Keratinocyte (primary cell): ENCODE measurements around the gene FGF4. TPM values are rescaled to one million over a fixed set of nuclear protein-coding genes. Genes with fewer than 3 reads are reported as not detected.

Experiments used
- DNase-seq: peaks from one replicate; pipeline ENCODE4 v3.0.0-alpha.2; 2011; ENCODE audit warnings: low read depth, missing footprints, low spot score
- FAIRE-seq: peaks from 2 replicates; lab custom pipeline; 2011; peaks lifted over from hg19 to GRCh38; lab: Jason Lieb, UNC
- H2AFZ ChIP-seq: 2 replicates; pipeline ENCODE4 v1.6.0; 2012; ENCODE audit warnings: low read length, control low read depth, inconsistent platforms; ENCODE audit not compliant: control insufficient read depth
- H3K27ac ChIP-seq: 2 replicates; pipeline ENCODE4 v1.5.1; 2011; ENCODE audit warnings: low read length; ENCODE audit not compliant: control insufficient read depth, insufficient read depth
- H3K27me3 ChIP-seq: 3 replicates; pipeline ENCODE4 v1.6.0; 2011; ENCODE audit warnings: low read length; ENCODE audit not compliant: control insufficient read depth, insufficient read depth; ENCODE audit errors: extremely low read depth
- H3K36me3 ChIP-seq, 2 experiments: 2 replicates in 1 of 2; 3 replicates in 1 of 2; pipeline ENCODE4 v1.5.1; 2011; ENCODE audit warnings: low read length in 2 of 2, mild to moderate bottlenecking in 1 of 2; ENCODE audit not compliant: control insufficient read depth in 2 of 2, insufficient read depth in 2 of 2; ENCODE audit errors: extremely low read depth in 1 of 2
- H3K4me1 ChIP-seq: 3 replicates; pipeline ENCODE4 v1.5.1; 2011; ENCODE audit warnings: low read length; ENCODE audit not compliant: control insufficient read depth, insufficient read depth; ENCODE audit errors: extremely low read depth
- H3K4me2 ChIP-seq: 3 replicates; pipeline ENCODE4 v1.6.0; 2011; ENCODE audit warnings: low read depth, low read length; ENCODE audit not compliant: control insufficient read depth, insufficient read depth; ENCODE audit errors: extremely low read depth
- H3K4me3 ChIP-seq, 3 experiments: fragments of 200-600 bp in 1 of 3; sonication (generic) in 1 of 3; 2 replicates in 2 of 3; 3 replicates in 1 of 3; pipeline ENCODE4 v1.5.1; 2011 to 2016; ENCODE audit warnings: low read length in 3 of 3, mild to moderate bottlenecking in 3 of 3, control low read depth in 2 of 3, inconsistent platforms in 1 of 3, low read depth in 1 of 3, mixed read lengths in 1 of 3, mixed run types in 1 of 3, moderate library complexity in 1 of 3; ENCODE audit not compliant: control insufficient read depth in 2 of 3, insufficient read depth in 2 of 3; ENCODE audit errors: extremely low read depth in 1 of 3
- H3K79me2 ChIP-seq: 2 replicates; pipeline ENCODE4 v1.6.0; 2012; ENCODE audit warnings: low read length; ENCODE audit not compliant: control insufficient read depth, insufficient read depth
- H3K9ac ChIP-seq: 3 replicates; pipeline ENCODE4 v1.6.0; 2011; ENCODE audit warnings: low read length; ENCODE audit not compliant: control insufficient read depth, insufficient read depth; ENCODE audit errors: extremely low read depth
- H3K9me1 ChIP-seq: 3 replicates; pipeline ENCODE4 v1.6.0; 2011; ENCODE audit warnings: low read length; ENCODE audit not compliant: control insufficient read depth, insufficient read depth; ENCODE audit errors: extremely low read depth
- H3K9me3 ChIP-seq: 2 replicates; pipeline ENCODE4 v1.5.1; 2012; ENCODE audit warnings: low read depth, low read length; ENCODE audit not compliant: control insufficient read depth
- H4K20me1 ChIP-seq: 3 replicates; pipeline ENCODE4 v1.6.0; 2011; ENCODE audit warnings: low read length; ENCODE audit not compliant: control insufficient read depth, insufficient read depth; ENCODE audit errors: extremely low read depth
- EZH2 ChIP-seq: IDR thresholded peaks from one replicate; pipeline ENCODE4 v1.6.1; 2012; ENCODE audit warnings: inconsistent platforms, mild to moderate bottlenecking, low read length, moderate library complexity
- dilution Hi-C: fragments of 300-500 bp; cut with MboI; formaldehyde crosslinking; loops from one replicate; pipeline ENCODE4 v1.7.0; 2020; ENCODE audit warnings: low sequenced_read_pairs; ENCODE audit not compliant: extremely low pct_ligation_motif_present
- polyA plus RNA-seq, 5 experiments: library from polyadenylated mRNA; depleted of rRNA in 3 of 5; stranded (reverse) in 3 of 5; stranded (forward) in 1 of 5; unstranded in 1 of 5; fragments of >200 nt; gene quantifications; 1 replicate in 1 of 5; 2 replicates in 3 of 5; 3 replicates in 1 of 5; pipeline versions ENCODE4 v1.2.1 to v1.2.3, GENCODE V29; 2011 to 2012; ENCODE audit warnings: missing spikeins in 2 of 5, low read depth in 1 of 5, low replicate concordance in 1 of 5
- TF ChIP-seq, protein P1 (sequence below), 3 experiments: IDR thresholded peaks in 1 of 3; conservative IDR thresholded peaks in 1 of 3; optimal IDR thresholded peaks in 1 of 3; 2 replicates in 2 of 3; 3 replicates in 1 of 3; pipeline versions ENCODE3 to v1.5.1; 2011; ENCODE audit warnings: low read length in 3 of 3, mild to moderate bottlenecking in 3 of 3, moderate library complexity in 2 of 3, control low read depth in 1 of 3, inconsistent platforms in 1 of 3; ENCODE audit not compliant: insufficient read depth in 2 of 3; ENCODE audit errors: extremely low read depth in 1 of 3

Gene FGF4
- polyA plus RNA-seq, 1 donor (not counting 4 experiments of a cell fraction or from before 2014, with no cell fraction given): not detected

DNA sequence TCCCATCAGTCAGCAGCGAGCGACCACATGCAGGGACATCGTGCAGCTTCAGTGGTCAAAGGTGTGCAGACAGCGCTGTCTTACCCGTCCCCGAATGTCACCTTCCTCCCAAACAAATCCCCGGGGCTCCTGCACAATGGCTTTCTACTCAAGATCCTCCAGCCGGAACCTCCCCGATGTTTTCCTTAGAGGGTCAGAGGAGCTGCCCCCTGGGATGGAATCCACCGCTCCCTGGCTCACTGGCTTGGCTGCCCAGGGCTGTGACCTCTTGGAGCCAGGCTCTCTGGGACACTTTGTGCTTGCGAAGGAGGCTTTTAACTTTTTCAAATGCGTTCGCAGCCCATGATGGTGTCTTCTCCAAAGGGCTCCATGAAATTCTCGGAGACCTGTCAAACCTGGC lies 54.0 kb downstream of the FGF4 start:
- H3K79me2 ChIP-seq: no peaks in the 10 kb centered on the region
- DNase-seq: no peak
- H3K9ac ChIP-seq: no peak overlapping the region
- H4K20me1 ChIP-seq: no peaks in the 10 kb centered on the region
- peaks cover 35% of the 10 kb centered on the region for H3K27me3 ChIP-seq
- H3K4me3 ChIP-seq: no peak overlapping the region
- no peak for FAIRE-seq
- no peak for TF ChIP-seq EZH2
- TF ChIP-seq, protein P1, sequence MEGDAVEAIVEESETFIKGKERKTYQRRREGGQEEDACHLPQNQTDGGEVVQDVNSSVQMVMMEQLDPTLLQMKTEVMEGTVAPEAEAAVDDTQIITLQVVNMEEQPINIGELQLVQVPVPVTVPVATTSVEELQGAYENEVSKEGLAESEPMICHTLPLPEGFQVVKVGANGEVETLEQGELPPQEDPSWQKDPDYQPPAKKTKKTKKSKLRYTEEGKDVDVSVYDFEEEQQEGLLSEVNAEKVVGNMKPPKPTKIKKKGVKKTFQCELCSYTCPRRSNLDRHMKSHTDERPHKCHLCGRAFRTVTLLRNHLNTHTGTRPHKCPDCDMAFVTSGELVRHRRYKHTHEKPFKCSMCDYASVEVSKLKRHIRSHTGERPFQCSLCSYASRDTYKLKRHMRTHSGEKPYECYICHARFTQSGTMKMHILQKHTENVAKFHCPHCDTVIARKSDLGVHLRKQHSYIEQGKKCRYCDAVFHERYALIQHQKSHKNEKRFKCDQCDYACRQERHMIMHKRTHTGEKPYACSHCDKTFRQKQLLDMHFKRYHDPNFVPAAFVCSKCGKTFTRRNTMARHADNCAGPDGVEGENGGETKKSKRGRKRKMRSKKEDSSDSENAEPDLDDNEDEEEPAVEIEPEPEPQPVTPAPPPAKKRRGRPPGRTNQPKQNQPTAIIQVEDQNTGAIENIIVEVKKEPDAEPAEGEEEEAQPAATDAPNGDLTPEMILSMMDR (optimal IDR thresholded peaks at IDR 0.05 in 1 of 3, IDR thresholded peaks at IDR 0.05 in 1 of 3, conservative IDR thresholded peaks at IDR 0.05 in 1 of 3; ENCODE audit: extremely low read depth in 1 of 3, insufficient read depth in 2 of 3, low read length in 3 of 3): no peak
- no peak overlapping the region for H3K4me2 ChIP-seq
- H3K36me3 ChIP-seq: no peaks in the 10 kb centered on the region
- dilution Hi-C loops: no loop called here
- no peaks in the 10 kb centered on the region for H3K9me1 ChIP-seq
- no peak overlapping the region for H2AFZ ChIP-seq
- no peaks in the 10 kb centered on the region for H3K9me3 ChIP-seq
- no peak overlapping the region for H3K27ac ChIP-seq
- H3K4me1 ChIP-seq: no peaks in the 10 kb centered on the region

Other genes starting within 250 kb of the FGF4 start
- gene CCND1, start 134.2 kb downstream of the FGF4 start, polyA plus RNA-seq: 124 to 216 TPM (median 193 TPM) in 3 replicates
- gene LTO1, start 100.0 kb downstream of the FGF4 start, polyA plus RNA-seq: 19.8 to 24.3 TPM (median 22.9 TPM) in 3 replicates
- gene FGF19, start 71.3 kb downstream of the FGF4 start, polyA plus RNA-seq: 0.08 to 0.12 TPM in 2 of 3 replicates, not detected in the other
- not detected in 3 replicates for gene FGF3, start 44.1 kb upstream of the FGF4 start, polyA plus RNA-seq